Stimulated activated CD4-positive, alpha-beta T cell treated with anti-CD3 and anti-CD28 coated beads, Interleukin-4, amount 100 ng/mL, for 48 hours (primary cell): ENCODE measurements around the gene FBP2.

Source experiments
- DNase-seq, 2 donors: peaks; one replicate each; pipeline ENCODE4 v3.0.0-alpha.2; 2020; ENCODE audit warnings: low read depth in 2 of 2

Gene FBP2

GRCh38 chr9:94593459-94594345 is at the start of gene FBP2:
Gene FBP2, minus strand, starts transcription at chr9:94593824. Its CDS starts 98 bp downstream, at chr9:94593726.
- no peak for DNase-seq

DNA sequence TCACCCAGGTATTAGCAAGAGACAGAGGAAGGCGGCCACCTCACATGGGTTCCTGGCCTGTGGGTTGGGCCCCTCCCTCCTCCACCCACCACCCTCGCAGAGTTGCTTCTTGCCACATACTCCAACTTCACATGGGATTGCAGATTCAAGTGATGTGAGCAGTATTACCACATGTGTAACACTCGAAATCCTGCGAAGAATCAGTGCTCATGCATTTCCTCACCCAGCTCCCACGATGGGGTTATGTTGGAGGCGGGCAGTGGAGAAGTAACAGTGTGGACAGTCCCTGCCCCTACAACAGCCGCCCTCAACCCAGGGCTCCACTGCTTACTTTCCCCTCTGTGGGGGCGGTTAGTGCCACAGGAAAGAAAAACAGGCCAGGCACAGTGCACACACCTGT is 49.6 kb upstream of the FBP2 start:
- no peak for DNase-seq

- DNase-seq = no peak
Measured at GRCh38 chr9:94642501-94642900, 48.9 kb upstream of the FBP2 start.

- no peak for DNase-seq
Measured at GRCh38 chr9:94639999-94640376, 46.4 kb upstream of the FBP2 start.

GRCh38 chr9:94639061-94639998 is 45.7 kb upstream of the FBP2 start, which contains the start of gene FBP1:
Gene FBP1, minus strand, starts transcription at chr9:94639518. Its CDS starts 208 bp downstream, at chr9:94639310.
- DNase-seq = peak; percentile 8 to 28

DNA sequence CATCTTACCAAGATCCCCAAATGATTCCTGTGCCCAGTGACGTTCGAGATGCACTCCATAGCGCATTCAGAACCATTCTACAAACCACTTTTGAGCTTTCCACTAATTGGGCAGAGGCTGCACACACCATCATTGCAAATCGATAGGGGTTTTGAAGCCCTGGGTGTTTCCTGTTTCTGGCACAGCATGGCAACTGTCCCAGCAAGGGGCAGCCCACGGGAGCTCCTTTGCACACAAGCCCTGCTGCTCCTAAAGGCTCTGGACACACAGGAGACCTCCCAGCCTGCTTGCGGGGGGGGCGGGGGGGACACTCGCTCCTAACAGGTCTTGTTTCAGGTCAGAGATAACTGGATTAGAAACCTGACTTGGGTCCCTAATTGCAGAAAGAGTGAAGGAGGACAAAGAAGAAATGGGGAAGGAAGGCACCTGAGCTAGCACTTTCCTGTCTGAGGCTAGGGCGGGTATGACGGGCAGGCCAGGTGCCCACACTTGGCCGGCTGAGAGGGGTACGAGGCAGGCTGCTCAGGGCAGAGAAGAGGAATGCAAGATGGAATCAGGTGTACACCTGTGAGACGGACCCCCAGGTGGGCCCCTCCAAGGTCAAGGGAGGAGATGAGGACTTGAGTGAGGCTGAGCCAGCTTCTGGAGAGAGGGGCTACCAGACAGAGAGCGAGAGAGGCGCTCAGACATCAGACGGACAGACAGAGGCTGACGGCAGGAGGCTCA is 44.9 kb upstream of the FBP2 start:
- DNase-seq = no peak

- no peak for DNase-seq
Measured at GRCh38 chr9:94632737-94633136, 39.1 kb upstream of the FBP2 start.

DNA sequence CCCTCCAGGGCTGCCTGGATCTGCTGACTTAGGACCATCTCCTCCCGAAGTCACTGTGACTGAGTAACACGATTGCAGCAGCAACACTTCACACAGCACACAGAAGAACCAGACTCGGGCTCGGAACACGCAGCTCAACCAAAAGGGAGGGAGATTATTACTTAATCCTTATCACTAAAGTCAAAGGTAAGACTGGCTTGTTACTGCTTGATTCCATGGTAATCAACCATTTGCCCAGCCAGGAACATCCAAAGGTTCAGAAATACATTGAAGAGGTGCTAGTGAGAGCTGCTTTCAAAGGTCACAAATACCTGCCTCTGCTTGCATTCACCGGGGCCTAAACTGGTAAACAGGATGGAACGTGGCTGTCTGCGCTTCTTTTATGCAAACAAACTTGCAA is 38.0 kb upstream of the FBP2 start:
- DNase-seq = no peak

- no peak for DNase-seq
Measured at GRCh38 chr9:94630833-94631232, 37.2 kb upstream of the FBP2 start.

DNA sequence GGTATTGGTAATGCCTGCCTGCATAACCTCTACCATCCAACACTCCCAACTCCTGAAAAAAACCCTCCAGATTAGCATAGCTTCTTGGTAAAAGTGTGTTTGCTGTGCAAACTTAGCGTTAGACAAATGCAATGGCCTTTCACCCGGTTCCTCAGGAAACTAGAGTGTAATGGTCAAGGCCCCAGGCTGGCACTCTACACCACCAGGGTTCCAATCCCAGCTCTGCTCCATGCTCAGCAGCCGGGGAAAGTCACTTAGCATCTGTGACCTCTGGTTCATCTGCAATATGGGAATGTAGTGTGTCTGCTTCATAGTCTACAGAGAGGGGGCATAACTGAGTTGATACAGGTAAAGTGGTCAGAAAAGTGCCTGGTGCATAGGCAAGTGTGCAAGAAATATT is 36.7 kb upstream of the FBP2 start:
- no peak for DNase-seq

- DNase-seq = no peak
Measured at GRCh38 chr9:94627287-94627686, 33.7 kb upstream of the FBP2 start.

DNA sequence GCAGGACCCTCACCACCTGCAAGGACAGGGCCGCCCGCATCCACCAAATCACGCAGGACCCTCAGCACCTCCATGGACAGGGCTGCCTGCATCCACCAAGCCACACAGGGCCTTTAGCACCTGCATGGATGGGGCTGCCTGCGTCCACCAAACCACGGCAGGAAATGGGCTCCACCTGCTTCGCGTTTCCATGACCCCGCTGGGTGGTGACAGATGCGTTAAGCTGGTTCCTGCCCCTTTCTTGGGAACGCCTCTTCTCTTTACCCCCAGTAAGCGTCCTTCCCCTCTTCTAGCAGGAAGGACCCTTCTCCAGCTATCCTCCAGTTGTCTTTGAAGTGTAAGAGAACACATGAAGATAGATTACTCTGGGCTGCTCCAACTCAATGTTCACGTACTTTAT is 32.2 kb upstream of the FBP2 start:
- DNase-seq = no peak

DNA sequence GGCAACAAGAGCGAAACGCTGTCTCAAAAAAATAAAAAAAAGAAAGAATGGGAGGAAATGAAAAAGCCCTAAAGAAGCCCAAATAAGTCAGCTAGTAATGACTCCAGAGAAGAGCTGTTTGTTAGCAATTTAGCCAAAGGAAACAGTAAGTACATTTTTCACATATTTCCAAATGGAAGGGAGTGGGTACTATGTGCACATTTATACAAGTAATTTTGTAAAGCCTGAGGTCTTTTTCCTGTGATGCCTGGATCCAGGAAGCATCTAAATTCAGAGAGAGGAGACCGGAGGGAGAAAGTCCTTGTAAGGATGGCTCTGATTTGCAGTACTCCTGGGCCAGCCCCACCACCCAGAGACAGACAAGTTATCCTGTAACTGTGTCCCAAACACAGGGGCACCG is 31.0 kb upstream of the FBP2 start:
- DNase-seq = no peak

GRCh38 chr9:94623253-94623652 is 29.6 kb upstream of the FBP2 start:
- peak; percentile 26 to 27 for DNase-seq

DNA sequence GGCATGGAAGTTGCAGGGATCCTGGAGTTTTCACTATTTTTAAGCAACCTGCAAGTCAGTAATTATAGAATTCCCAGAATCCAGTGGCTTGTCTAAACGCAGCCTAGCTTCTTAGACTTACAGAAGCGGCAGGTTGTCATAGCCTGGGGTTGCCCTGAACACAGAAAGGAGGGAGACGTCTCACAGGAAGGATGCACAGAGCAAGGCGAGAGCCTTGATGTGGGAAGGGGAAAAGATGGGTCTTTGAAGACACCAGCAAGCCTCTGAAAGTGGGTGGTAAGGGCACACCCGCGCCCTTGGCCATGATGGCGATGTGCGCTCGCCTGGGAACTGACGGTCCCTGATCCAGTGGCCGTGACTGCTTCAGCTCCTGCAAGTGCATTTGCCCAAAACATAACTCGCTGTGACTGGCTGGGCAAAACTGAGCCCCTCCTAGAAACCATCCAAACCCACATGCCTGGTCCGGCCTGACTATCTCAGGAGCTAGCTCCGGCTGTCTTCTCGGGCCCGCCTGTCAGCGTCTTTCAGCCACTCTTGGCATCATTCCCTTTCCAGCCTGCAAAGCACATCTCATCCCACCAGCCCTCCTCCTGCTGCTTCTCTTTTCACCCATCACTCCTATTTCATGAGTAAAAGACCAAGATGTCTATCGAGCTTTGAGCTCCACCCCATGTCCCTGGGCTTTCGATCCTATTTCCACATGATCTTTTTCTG is 28.6 kb upstream of the FBP2 start:
- DNase-seq = no peak

DNA sequence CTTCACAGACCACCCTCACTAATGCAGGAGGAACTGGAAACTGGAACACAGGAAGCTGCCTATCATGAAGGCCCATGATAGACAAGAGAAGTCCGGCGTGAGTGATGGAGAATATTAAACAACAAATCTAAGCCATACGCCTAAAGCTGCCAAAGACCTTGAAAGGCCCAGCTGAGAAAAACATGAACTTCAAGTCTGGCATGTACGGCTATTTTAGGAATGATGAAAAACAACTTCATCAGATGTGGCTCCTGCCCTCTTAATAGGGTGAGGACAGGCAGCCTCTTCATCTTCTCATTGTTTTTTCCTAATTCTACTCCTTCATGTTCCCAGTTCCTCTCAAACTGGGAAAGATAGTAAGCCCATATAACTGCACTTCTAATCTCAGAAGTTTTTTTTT is 25.4 kb upstream of the FBP2 start:
- no peak for DNase-seq

DNA sequence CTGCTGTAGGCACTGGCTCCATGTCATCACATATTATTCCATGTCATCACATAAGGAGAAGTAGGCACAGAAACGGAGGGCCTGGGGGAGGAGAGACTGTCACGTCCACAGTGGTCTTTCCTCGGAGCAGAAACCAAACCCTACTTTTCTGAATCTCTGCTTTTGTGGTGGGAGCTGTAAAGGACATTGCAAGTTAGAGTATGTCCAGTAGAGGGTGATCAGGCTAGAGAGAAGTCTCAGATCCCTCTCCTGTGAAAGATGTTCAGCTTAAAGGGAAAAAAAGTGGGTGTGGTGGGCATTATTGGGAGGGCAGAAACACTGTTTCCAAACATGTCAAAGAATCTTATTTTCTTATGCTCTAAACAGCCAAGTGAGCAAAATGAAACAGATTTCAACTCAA is 19.4 kb upstream of the FBP2 start:
- DNase-seq = no peak

DNA sequence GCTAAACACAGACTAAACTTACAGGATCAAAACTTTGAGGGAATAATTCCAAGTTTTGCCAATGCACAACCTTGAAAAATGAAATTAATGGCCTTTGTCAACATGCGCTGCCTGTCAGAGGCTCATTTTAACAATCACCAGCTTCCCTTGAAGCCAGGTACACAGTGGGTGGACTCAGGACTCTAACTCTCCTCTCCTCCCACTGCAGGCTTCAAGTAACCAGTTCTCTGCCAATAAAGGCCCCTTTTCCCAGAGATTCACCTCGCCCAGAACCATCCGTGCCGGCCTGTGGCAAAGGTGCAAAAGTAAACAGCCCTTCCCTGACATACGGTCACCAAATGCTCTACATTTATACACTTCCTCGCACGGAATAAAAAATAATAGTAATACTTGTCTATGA is 18.4 kb upstream of the FBP2 start:
- DNase-seq = no peak

DNA sequence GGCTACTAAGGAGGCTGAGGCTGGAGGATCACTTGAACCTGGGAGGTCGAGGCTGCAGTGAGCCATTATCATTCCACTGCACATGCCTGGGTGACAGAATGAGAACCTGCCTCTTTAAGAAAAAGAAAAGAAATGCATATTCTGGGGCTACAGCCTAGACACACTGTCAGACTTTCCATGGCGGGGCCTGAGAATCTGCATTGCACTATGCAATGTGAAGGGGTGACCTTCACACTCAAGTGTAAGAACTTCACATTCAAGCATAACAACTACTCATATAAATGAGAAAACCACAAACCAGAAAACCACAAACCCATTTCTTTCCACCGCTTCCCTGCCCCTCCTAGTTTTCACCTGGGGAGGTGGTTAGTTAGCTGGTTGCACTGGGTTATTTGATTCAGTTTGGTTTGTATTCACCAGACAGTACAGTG is 18.0 kb upstream of the FBP2 start:
- peak; percentile 54 to 61 for DNase-seq

GRCh38 chr9:94610181-94610606 is 16.6 kb upstream of the FBP2 start:
- DNase-seq = no peak

- DNase-seq = no peak
Measured at GRCh38 chr9:94607423-94607691, 13.7 kb upstream of the FBP2 start.
